ENCODE data around the gene EDDM13. TPM values are rescaled to one million over a fixed set of nuclear protein-coding genes. Genes with fewer than 3 reads are reported as not detected.
"Not testable (repeated sequence)": the region's sequence is repeated elsewhere in the genome, so short reads cannot be mapped to it uniquely, and the experiment has no call there.

The EDDM13 gene, protein sequence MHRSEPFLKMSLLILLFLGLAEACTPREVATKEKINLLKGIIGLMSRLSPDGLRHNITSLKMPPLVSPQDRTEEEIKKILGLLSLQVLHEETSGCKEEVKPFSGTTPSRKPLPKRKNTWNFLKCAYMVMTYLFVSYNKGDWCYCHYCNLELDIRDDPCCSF
- total RNA-seq: 1 to 10 TPM; 1.2 to 1.7 TPM

DNA sequence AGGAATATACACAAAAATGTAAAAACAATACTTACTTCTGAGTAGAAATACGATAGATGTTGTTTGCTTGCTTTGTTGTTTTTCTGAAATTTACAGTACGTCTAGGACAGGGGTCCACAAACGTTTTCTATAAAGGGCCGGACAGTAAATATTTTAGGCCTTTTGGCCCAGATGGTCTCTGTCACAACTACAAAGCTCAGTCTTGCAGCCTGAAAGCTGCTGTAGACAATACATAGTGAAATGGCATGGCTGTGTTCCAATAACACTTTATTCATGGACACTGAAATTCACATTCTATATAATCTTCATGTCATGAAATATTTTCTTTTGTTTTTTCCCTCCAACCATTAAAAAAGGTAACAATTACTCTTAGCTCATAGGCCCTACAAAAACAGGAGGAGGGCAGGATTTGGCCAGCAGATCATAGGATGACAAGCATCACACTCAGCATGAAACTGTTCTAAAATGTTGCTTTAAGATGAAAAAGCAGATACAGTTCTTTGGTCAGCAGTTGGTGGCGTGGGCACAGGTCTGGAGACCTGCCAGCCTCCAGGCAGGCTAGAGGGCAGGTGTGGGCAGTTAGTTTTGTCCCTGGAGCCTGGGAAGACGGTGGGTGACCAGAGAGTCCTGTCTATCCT lies at the start of gene EDDM13:
TSS of gene EDDM13 (plus strand) at position 588 of the 638 bp plus-strand sequence. CDS start 87 bp downstream, outside the sequence.
- peaks cover 2% of the 10 kb centered on the region for H3K9me3 Mint-ChIP-seq
- POLR2A ChIA-PET: no interaction called here
- ATAC-seq (ENCODE audit: low read depth): no peak

DNA sequence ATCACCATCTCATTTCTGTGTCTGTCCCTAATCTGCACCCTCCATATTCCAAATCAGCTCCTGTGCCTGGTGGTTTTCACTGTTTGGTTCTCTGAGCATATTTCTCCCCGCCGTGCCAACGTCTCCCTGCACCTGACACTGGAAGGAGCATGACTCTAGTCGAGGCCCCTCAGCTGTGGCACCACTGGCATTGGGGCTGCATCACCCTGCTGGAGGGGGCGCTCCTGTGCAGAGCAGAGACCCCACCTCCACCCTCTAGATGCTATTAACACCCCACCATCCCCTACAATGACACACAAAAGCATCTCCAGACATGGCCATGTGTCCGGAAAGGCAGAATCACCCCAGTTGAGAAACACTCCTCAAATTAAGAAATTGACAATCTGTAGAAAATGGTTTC lies 49.6 kb upstream of the EDDM13 start:
- Mint-ChIP-seq H3K27me3 (peaks cover 4% of the 10 kb centered on the region), H3K4me1 (peaks cover 2% of the 10 kb centered on the region), H3K36me3 (no peaks in the 10 kb centered on the region), H3K9me3 (no peaks in the 10 kb centered on the region), H3K4me3 (no peak overlapping the region), H3K27ac (no peak overlapping the region)
- DNase-seq (no peak), ATAC-seq (ENCODE audit: low read depth) (no peak)
- POLR2A ChIA-PET: no interaction called here

More for the DNA sequence above, at the start of gene EDDM13:
- Mint-ChIP-seq H3K27ac (no peak within 1 kb of the TSS), H3K36me3 (peaks cover 3% of the 10 kb centered on the region), H3K27me3 (no peaks in the 10 kb centered on the region), H3K4me1 (no peaks in the 10 kb centered on the region), H3K4me3 (no peak within 1 kb of the TSS)
- DNase-seq: no peak

DNA sequence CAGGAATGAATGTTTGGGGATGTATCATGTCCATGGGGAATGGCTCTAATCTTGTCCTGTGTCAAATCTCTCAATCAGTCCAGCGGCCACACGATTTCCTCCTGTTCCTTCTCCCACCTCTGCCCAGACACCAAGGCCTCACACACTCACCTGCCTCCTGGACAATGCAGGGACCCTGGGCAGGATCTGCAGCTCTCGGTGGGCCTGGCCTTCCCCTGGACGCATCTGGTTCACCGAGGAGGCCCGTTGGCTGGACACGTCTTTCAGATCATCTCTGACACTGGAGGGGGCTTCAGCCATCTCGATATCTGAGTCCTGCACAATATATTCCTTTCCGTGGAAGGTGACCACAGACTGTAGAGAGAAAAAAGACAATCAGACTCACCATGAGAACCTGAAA lies 49.1 kb upstream of the EDDM13 start:
- Mint-ChIP-seq H3K4me3 (no peak overlapping the region), H3K9me3 (no peaks in the 10 kb centered on the region), H3K27ac (no peak overlapping the region), H3K4me1 (no peaks in the 10 kb centered on the region), H3K36me3 (no peaks in the 10 kb centered on the region), H3K27me3 (peaks cover 2% of the 10 kb centered on the region)
- DNase-seq (no peak), ATAC-seq (ENCODE audit: low read depth) (no peak)
- POLR2A ChIA-PET: no interaction called here

DNA sequence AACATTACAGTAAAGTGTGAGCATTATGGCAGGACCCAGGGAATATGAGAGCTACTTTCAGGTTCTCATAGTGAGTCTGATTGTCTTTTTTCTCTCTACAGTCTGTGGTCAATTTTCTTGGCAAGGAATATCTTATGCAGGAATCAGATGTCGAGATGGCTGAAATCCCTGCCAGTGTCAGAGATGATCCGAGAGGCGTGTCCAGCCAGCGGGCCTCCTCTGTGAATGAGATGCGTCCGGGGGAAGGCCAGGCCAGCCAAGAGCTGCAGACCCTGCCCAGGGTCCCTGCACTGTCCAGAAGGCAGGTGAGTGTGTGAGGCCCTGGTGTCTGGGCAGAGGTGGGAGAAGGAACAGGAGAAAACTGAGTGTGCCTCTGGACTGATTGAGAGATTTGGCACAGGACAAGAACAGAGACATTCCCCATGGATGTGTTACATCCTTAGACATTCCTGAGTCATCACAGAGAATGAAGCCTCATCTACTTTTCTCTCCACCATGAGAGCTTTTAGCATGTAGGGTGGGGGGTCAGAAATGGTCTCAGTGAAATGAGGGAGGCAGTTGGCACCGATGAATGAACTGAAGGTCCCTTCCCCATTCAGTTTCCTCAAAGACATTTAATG lies 27.3 kb upstream of the EDDM13 start:
- DNase-seq (no peak), ATAC-seq (ENCODE audit: low read depth) (no peak)
- no peaks in the 10 kb centered on the region for H3K4me1 Mint-ChIP-seq
- H3K9me3 Mint-ChIP-seq: no peaks in the 10 kb centered on the region
- H3K27ac Mint-ChIP-seq: no peak overlapping the region
- POLR2A ChIA-PET: no interaction called here
- no peaks in the 10 kb centered on the region for H3K27me3 Mint-ChIP-seq
- no peak overlapping the region for H3K4me3 Mint-ChIP-seq
- no peaks in the 10 kb centered on the region for H3K36me3 Mint-ChIP-seq

DNA sequence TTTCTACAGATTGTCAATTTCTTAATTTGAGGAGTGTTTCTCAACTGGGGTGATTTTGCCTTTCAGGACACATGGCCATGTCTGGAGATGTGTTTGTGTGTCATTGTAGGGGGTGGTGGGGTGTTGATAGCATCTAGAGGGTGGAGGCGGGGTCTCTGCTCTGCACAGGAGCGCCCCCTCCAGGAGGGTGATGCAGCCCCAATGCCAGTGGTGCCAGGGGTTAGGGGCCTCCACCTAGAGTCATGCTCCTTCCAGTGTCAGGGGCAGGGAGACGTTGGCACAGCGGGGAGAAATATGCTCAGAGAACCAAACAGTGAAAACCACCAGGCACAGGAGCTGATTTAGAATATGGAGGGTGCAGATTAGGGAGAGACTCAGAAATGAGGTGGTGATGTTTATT lies 26.8 kb upstream of the EDDM13 start:
- H3K36me3 Mint-ChIP-seq; H3K27me3 Mint-ChIP-seq; ATAC-seq (ENCODE audit: low read depth); H3K27ac Mint-ChIP-seq; DNase-seq; H3K4me1 Mint-ChIP-seq; H3K4me3 Mint-ChIP-seq; POLR2A ChIA-PET; H3K9me3 Mint-ChIP-seq: not testable (repeated sequence)

DNA sequence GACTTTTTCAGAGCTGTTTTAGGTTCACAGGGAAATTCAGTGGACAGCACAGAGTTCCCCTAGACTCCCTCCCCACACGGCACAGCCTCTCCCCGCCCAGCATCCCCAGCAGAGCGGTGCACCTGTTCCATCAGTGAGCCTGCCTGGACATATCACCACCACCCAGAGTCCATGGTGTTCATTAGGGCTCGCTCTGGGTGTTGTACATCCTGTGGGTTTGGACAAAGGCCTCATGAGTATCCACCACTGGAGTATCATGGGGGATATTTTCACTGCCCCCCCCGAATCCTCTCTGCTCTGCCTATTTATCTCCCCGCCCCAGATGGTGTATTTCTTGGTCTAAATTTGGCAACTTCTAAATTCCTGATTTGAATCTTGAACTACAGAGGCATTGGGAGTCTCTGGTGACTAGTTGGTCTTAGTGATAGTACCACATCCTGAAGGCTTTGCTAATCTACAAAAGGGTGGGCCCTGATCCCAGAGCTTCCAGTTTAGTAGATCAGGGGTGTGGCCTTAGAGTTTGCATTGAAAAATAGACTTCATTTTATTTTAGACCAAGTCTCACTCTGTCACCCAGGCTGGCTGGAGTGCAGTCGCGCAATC lies 23.7 kb upstream of the EDDM13 start:
- not testable (repeated sequence) for H3K36me3 Mint-ChIP-seq, H3K4me3 Mint-ChIP-seq, H3K27ac Mint-ChIP-seq

DNA sequence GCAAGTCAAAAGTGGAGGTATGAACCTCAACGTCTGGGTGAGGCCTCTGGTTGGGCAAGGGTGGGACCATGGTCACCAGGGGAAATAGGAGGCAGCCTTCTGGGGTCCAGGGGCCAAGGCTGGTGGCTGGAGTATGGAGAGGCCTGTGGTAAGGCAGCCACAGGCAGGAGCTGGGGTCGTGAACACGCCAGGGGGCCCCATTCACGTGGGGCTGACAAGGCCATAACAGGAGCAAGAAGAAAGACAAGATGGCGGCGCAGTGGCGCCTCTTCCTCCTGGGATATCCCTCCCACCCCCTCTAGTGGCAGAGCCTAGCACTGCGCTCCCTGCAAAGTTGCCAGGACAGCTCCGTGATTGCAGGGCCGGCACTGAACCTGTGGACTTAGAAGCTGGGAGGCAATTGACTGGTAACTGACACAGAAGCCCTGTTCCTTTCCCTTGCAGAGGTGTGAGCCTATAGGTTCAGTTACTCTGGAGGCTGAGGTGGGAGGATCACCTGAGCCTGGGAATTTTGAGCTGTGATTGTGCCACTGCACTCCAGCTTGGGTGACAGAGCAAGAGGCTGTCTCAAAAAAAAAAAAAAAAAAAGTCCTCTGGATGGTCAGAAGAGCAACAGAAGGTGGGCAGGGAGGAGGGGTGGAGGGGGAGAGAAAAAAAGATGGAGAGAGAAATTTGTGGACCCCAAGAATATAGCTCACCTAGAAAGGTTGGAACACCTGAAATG lies 19.7 kb upstream of the EDDM13 start:
- no peaks in the 10 kb centered on the region for H3K27me3 Mint-ChIP-seq
- ATAC-seq (ENCODE audit: low read depth) (peak; percentile 78), DNase-seq (peak; percentile 82)
- POLR2A ChIA-PET: interaction anchor here (0.7 to 2.0 kb wide), 2 partner anchors 61 to 81 kb away, joined by 3 to 10 read pairs; no protein-coding TSS in a partner anchor
- H3K4me1 Mint-ChIP-seq: no peaks in the 10 kb centered on the region
- H3K4me3 Mint-ChIP-seq: no peak overlapping the region
- H3K9me3 Mint-ChIP-seq: no peaks in the 10 kb centered on the region
- H3K36me3 Mint-ChIP-seq: peaks cover 2% of the 10 kb centered on the region
- H3K27ac Mint-ChIP-seq: no peak overlapping the region

More for the DNA sequence above, 23.7 kb upstream of the EDDM13 start:
- H3K4me1 Mint-ChIP-seq; ATAC-seq (ENCODE audit: low read depth); H3K9me3 Mint-ChIP-seq; DNase-seq; H3K27me3 Mint-ChIP-seq; POLR2A ChIA-PET: not testable (repeated sequence)

DNA sequence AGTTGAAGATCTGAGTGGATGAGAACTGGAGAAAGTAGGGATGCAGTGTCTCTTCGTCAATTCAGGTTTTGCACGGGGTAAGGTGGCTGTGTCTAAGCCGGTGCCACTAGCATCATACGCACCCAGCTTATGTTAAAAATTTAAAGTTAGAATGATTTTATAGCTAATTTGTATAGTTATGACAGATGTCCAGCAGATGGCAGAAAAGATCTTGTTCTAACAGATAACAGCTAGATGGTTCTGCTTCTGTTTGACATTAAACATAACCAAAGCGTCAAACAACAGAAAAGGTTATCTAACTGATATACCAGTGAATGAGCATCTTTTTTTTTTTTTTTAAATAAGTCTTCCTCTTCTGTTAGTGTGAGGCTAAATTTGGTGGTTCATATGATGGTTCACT lies 18.8 kb upstream of the EDDM13 start:
- DNase-seq (no peak), ATAC-seq (ENCODE audit: low read depth) (no peak)
- peaks cover 2% of the 10 kb centered on the region for H3K36me3 Mint-ChIP-seq
- no peak overlapping the region for H3K4me3 Mint-ChIP-seq
- POLR2A ChIA-PET: interaction anchor here (0.7 to 2.0 kb wide), 2 partner anchors 60 to 80 kb away, joined by 3 to 10 read pairs; no protein-coding TSS in a partner anchor
- H3K9me3 Mint-ChIP-seq: no peaks in the 10 kb centered on the region
- no peaks in the 10 kb centered on the region for H3K27me3 Mint-ChIP-seq
- no peaks in the 10 kb centered on the region for H3K4me1 Mint-ChIP-seq
- H3K27ac Mint-ChIP-seq: no peak overlapping the region

DNA sequence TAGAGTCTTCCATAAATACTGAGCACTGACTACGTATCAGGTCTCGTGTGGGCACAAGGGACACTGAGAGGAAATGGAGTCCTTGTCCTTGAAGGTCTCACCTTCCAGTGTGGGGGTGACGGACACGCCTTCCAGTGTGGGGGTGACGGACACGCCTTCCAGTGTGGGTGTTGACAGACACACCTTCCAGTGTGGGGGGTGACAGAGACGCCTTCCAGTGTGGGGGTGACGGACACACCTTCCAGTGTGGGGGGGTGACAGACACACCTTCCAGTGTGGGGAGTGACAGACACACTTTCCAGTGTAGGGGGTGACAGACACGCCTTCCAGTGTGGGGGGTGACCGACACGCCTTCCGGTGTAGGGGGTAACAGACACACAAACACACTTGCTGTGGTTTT lies 14.3 kb upstream of the EDDM13 start:
- H3K36me3 Mint-ChIP-seq: no peaks in the 10 kb centered on the region
- no peaks in the 10 kb centered on the region for H3K9me3 Mint-ChIP-seq
- no peak overlapping the region for H3K27ac Mint-ChIP-seq
- POLR2A ChIA-PET: no interaction called here
- no peaks in the 10 kb centered on the region for H3K4me1 Mint-ChIP-seq
- H3K27me3 Mint-ChIP-seq: no peaks in the 10 kb centered on the region
- ATAC-seq (ENCODE audit: low read depth): no peak
- H3K4me3 Mint-ChIP-seq: no peak overlapping the region
- no peak for DNase-seq

DNA sequence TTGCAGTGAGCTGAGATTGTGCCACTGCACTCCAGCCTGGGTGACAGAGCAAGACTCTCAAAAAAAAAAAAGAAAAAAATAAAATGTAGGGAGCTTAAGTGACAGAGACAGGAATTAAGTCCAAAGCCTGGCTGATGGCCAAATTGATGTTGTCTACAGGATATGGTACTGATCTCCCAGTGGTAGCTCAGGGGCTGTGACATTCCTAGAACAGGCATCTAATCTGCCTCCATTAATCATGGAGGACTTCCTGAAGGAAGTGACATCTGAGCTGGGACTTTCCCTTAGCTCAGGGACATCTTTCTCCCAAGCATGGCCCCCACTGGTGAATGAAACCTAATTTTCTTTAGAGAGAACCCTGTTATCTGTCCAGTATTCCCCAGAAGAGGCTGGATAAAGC lies 11.4 kb upstream of the EDDM13 start:
- Mint-ChIP-seq H3K27ac (no peak overlapping the region), H3K9me3 (no peaks in the 10 kb centered on the region), H3K27me3 (no peaks in the 10 kb centered on the region), H3K4me1 (no peaks in the 10 kb centered on the region), H3K4me3 (no peak overlapping the region), H3K36me3 (no peaks in the 10 kb centered on the region)
- ATAC-seq (ENCODE audit: low read depth): no peak
- POLR2A ChIA-PET: no interaction called here
- no peak for DNase-seq

DNA sequence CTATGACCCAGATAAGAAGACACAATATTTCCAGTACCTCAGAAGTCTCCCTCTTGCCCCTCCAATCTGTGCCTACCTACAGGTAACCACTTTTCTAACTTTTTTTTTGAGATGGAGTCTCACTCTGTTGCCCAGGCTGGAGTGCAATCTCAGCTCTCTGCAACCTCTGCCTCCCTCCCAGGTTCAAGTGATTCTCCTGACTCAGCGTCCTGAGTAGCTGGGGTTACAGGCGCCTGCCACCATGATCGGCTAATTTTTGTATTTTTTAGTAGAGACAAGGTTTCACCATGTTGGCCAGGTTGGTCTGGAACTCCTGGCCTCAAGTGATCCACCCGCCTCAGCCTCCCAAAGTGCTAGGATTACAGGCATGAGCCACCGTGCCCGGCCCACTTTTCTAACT lies 10.6 kb upstream of the EDDM13 start:
- H3K27ac Mint-ChIP-seq; POLR2A ChIA-PET; DNase-seq; H3K36me3 Mint-ChIP-seq; H3K4me3 Mint-ChIP-seq; ATAC-seq (ENCODE audit: low read depth); H3K9me3 Mint-ChIP-seq; H3K27me3 Mint-ChIP-seq; H3K4me1 Mint-ChIP-seq: not testable (repeated sequence)

DNA sequence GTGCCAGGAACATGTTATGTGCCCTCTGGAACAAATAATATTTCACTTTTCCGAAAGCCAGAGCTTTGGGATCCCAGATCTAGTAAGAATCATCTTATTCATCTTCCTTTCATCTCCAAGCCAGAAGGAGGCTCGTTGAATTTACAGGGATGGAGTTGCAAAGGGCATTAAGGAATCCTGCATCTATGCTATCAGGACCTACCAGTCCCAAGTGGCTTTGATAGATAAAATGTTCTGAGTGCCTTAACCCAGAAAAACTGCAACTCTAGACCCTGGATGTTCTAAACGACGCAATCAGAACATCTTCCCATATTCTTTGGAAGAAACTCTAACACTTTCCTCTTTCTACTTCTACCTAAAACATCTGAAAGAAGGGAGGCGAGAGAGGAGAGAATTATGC lies 9.2 kb upstream of the EDDM13 start:
- Mint-ChIP-seq H3K4me3 (no peak overlapping the region), H3K27ac (no peak overlapping the region), H3K27me3 (no peaks in the 10 kb centered on the region), H3K4me1 (no peaks in the 10 kb centered on the region), H3K36me3 (no peaks in the 10 kb centered on the region), H3K9me3 (no peaks in the 10 kb centered on the region)
- ATAC-seq (ENCODE audit: low read depth) (no peak), DNase-seq (no peak)
- POLR2A ChIA-PET: no interaction called here

DNA sequence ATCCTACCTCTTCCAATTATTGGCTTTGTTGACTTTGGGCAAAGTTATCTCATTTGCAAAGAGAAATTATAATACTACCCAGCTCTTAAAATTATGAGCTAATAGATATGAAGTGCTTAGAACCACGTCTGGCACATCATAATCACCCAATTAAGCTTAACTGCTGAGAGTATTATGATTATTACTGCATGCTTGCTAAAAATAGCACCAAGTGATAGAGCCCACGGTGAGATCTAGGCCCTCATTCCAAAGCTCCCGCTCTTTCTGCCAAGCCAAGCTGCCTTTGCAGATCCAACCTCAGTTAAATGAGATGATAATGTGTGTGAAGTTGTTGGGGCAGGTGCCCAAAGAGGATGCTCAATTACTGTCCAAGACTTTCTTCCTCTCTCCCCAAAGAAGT lies 6.5 kb upstream of the EDDM13 start:
- no peaks in the 10 kb centered on the region for H3K9me3 Mint-ChIP-seq
- POLR2A ChIA-PET: no interaction called here
- no peak overlapping the region for H3K4me3 Mint-ChIP-seq
- no peaks in the 10 kb centered on the region for H3K4me1 Mint-ChIP-seq
- H3K27me3 Mint-ChIP-seq: no peaks in the 10 kb centered on the region
- ATAC-seq (ENCODE audit: low read depth) (no peak), DNase-seq (no peak)
- no peaks in the 10 kb centered on the region for H3K36me3 Mint-ChIP-seq
- no peak overlapping the region for H3K27ac Mint-ChIP-seq

Measured in activated naive CD8-positive, alpha-beta T cell treated with anti-CD3 and anti-CD28 coated beads, Interleukin-2, amount 10 ng/mL, durations not matched to agents 7 days and 5 days (primary cell).